Measurements from ENCODE around the gene NTM. TPM values are rescaled to one million over a fixed set of nuclear protein-coding genes. Genes with fewer than 3 reads are reported as not detected.

The NTM gene
- total RNA-seq, 1 donor, result 52.2 TPM

GRCh38 chr11:131385763-131386390 lies 15.5 kb downstream of the NTM start:
- no peak for DNase-seq (ENCODE audit: low read depth)
- no peak for TF ChIP-seq CTCF (IDR thresholded peaks at IDR 0.05; ENCODE audit: insufficient read depth, low read length)
- H3K4me3 ChIP-seq (ENCODE audit: low read depth, low read length), result no peak overlapping the region

- H3K4me3 ChIP-seq (ENCODE audit: low read depth, low read length), result no peak overlapping the region
- DNase-seq (ENCODE audit: low read depth), result no peak
- no peak for TF ChIP-seq CTCF (IDR thresholded peaks at IDR 0.05; ENCODE audit: insufficient read depth, low read length)
These were observed 16.0 kb downstream of the NTM start for GRCh38 chr11:131386408-131386807.

DNA sequence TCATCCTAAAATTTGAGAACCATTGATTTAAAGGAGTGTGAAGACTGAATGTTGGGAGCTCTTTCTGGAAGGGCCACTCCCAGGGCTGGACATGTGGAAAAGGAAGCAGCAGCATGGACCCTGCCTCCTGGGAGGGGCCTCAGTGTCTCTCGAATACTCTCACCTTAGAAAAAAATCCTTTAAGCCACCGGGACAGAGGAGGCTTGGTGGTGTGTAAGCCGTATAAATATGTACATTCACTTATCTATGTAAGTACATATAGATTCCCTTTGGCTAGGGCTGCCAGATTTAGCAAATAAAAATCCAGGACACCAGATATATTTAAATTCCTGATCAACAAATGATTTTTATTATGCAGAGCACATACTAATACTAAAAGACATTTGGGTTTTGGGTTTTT lies 17.6 kb downstream of the NTM start:
- H3K4me3 ChIP-seq (ENCODE audit: low read depth, low read length), result no peak overlapping the region
- no peak for TF ChIP-seq CTCF (IDR thresholded peaks at IDR 0.05; ENCODE audit: insufficient read depth, low read length)
- DNase-seq (ENCODE audit: low read depth), result no peak

DNA sequence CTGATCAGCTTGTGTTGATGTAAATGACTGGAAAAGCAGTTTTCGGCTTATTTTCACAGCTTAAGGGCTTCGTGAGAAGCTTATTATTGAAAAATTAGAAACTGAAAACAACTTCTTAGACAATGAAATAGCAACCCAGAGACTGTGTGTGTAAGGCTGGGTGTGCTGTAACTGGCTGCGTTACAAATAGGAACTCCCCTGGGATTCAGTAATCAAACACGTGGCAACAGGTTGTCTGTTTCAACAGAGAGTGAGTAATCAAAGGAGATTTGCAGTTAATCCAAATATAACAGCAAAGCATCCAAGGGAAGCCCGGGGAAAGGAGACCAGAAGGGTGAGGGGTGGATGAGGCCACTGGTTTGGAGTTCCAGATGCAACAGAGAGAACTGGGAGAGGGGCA lies 19.2 kb downstream of the NTM start:
- no peak overlapping the region for H3K4me3 ChIP-seq (ENCODE audit: low read depth, low read length)
- DNase-seq (ENCODE audit: low read depth), result no peak
- TF ChIP-seq CTCF (IDR thresholded peaks at IDR 0.05; ENCODE audit: insufficient read depth, low read length), result no peak

DNA sequence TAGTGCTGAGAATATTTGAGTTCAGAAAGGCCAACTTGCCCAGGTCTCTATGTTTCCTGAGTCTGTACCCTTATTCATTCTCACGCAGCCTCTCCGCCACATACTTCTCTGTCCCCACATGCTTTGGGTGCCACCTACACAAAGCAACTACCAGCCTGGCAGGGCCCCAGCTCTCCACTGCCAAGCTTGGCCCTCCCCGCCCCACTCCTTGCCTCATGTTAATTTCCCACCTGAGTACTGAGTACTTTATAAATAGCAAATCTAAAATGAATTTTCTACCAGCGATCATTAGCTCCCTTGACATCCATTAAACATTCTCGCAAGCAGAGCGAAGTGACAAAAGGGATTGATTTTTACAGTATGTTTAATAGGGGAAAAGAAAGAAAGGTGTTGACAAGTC lies 20.8 kb downstream of the NTM start:
- TF ChIP-seq CTCF (IDR thresholded peaks at IDR 0.05; ENCODE audit: insufficient read depth, low read length), result no peak
- no peak for DNase-seq (ENCODE audit: low read depth)
- no peak overlapping the region for H3K4me3 ChIP-seq (ENCODE audit: low read depth, low read length)

DNA sequence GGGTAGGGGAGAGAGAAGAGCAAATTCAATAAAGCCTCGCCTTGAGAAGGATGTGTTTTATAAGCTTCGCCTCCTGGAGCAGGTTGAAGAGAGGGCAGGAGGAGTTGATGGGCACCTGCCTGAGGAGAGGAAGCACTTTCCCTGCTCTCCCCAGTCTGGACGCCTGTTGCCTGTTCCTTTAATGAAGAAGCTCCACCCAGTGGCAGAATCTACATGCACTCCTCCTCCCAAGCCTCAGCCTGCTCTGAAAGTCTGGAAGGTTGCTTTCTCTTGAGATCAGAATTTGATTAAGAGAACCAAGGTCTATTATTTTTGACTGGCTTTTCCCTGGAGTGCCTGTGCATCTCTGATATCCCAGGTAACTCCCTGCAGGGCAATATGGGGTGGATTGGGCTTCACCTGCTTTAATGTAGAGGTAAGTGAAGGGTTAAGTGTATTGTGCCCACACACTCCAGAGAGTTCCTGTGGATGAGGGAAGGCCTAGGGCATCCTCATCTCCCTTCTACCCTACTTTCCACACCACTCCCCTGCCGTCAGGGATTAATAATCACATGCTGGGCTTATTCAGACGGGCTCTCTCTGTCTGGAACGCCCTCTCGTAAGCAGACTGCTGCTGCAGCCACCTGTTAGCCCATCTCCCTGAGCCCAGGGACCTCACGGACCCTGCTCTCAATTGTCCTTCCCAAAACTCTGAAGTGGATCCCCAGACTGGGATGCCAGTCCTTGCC lies 22.3 kb downstream of the NTM start:
- no peak for DNase-seq (ENCODE audit: low read depth)

More for the DNA sequence above, 22.3 kb downstream of the NTM start:
- no peak for TF ChIP-seq CTCF (IDR thresholded peaks at IDR 0.05; ENCODE audit: insufficient read depth, low read length)
- H3K4me3 ChIP-seq (ENCODE audit: low read depth, low read length), result no peak overlapping the region

Data from fibroblast of the aortic adventitia (primary cell).